Stimulated activated CD4-positive, alpha-beta T cell treated with anti-CD3 and anti-CD28 coated beads, Interleukin-4, amount 100 ng/mL, for 48 hours (primary cell): Measurements from ENCODE around the gene TRMT44.

Experiments used
- DNase-seq, 2 donors: peaks; one replicate each; pipeline ENCODE4 v3.0.0-alpha.2; 2020; ENCODE audit warnings: low read depth in 2 of 2

Gene TRMT44

DNA sequence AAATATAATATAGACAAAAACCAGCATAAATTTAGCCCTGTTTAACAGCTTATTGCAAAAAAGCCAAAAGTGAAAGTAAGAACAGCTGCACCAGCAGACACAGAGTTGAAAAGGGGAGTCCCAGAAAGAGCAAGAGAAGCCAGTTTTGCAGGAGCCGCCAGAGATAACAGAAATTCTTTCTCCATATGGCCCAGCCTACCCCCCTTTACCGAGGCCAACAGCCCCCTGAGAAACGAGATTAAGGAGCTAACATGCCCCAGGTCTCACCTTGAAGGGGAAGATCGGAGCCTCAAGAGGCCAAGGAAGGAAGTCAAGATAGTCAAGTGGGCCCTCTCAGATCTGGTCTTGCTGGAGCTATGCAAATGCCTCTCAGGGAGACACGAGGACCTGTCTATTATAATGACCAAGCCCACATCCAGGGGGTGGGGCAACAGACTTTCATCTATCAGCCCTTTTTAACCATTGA lies 4.9 kb upstream of the TRMT44 start:
- DNase-seq, result peak in 1 of 2 donors; percentile 30

DNA sequence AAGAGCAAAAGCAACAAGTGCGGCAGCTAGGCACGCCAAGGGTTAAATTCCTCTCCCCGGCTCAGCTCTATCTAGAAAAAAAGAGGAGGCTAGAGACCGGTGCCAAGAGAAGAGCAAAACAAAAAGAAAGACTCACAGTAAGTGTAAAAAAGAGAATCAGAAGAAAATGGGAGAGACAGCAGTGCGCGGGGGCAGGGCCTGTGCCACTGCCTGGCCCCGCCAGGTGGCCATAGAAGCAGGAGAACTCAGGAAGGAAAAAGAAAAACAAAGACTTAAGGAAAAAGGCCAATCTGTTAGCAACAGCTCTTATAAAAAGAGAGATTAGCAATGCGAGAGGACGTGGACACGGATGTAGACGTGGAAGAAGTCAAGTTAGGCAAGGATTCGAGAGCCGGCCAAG lies 3.3 kb upstream of the TRMT44 start:
- no peak for DNase-seq

DNA sequence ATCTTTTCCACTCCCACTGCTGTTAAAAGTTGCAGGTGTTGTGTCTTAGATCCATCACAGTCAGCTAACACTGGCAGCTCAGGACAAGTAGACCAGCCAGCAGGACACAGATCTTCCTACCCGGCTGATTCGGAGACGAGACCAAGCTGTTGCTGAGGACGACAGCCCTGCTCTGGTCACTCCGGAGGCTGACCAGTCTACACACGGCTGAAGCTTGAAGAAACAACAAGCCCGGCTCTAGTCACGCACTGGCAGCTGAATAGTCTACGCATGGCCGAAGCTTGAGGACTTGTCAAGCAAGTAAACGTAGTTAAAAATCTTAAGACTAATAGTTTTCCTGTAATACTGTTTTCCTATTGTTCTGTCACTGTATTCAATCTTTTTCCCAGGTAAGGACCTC lies 1.8 kb upstream of the TRMT44 start:
- DNase-seq, result no peak

DNA sequence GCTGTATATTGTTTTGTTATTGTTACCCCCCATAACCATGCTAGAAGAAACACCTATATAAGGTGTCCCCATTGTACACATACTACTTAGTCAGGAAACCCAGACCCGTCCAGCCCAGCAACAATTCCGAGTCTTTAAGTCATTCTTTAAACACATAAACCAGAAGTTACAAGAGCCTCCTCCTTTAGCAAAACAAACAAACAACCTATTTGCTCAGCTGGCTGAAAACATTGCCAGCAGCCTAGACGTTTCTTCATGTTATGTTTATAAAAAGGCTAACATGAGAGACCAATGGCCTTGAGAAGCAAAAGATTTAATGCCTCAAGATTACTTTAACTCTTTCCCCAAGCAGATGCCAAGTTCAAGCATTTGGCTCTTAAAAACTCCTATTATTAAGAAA lies 1.4 kb upstream of the TRMT44 start:
- no peak for DNase-seq

DNA sequence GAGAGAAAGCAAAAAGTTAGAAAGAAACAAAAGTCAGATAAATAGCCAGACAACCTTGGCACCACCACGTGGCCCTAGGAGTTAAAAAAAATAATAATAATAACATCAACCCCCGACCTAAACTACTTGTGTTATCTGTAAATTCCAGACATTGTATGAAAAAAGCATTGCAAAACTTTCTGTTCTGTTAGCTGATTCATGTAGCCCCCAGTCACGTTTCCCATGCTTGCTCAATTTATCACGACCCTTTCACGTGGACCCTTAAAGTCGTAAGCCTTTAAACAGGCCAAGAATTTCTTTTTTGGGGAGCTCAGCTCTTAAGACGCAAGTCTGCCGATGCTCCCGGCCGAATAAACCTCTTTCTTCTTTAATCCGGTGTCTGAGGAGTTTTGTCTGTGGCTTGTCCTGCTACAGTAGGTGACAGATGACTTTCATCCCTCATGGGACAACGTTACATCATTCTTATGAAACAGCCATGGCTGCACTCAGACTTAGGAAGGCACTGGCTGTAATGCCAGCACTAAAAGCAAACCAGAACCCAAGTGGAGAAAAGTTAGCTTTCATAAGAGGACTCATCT lies 574 bp upstream of the TRMT44 start:
- DNase-seq, result no peak

DNA sequence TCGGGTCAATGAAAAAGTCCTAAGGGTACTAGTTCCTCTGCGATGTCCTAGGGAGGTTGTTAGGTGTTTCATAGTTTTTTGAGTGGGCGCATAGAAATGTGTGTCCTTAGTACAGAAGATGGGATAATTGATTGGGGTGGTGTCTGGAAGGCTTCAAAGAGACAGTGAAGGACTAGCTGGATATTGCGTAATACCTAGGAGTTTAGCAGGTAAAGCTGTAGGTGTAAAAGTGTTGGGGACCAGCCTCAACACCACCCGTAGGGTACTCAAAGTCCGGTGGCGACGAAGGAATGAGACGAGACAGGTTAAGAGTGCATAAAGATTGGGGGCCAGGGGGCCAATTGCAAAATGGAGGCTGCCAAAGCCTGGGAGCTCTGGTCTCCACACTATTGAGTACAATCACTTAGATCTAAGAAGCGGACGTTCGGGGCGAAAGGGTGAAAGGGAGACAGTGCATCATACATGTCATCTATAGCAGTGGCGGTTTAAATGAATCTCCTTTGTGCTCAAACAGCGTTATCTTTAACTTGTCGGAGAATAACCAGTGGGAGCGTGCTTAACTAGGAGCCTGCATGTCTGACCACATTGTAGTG lies 1.0 kb downstream of the TRMT44 start:
- no peak for DNase-seq

DNA sequence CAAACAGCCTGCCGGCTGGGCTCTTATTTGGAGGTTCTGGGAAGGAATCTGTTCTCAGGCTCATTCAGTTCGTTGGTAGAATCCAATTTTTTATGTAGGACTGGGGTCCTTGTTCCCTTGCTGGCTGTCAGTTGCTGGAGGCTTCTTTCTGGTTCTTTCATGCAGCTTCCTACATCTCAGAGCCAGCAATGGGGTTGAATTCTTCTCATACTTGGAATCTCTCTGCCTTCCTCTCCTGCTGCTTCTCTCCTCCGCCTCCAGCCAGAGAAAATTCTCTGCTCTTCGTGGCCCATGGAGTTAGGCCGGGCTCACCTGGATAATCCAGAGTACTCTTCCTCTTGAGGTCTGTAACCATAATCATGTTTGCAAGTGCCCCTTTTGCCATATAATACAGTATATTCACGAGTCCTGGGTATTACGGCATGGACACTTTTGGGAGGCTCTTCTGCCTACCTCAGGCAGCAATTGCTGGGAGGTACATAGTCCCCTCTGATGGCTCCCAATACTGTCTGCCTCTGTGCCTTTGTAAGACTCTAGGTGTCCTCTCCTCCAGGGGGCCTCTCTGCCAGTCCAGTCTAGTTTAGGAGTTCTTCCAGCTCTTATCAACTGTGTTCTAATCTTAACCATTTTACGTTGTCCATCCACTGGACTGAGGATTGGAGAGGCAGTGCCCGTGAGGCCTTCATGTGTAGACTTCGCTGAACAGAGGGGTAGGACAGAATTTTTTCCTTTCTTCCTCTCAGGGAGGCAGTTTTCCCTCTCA lies 2.2 kb downstream of the TRMT44 start:
- no peak for DNase-seq

DNA sequence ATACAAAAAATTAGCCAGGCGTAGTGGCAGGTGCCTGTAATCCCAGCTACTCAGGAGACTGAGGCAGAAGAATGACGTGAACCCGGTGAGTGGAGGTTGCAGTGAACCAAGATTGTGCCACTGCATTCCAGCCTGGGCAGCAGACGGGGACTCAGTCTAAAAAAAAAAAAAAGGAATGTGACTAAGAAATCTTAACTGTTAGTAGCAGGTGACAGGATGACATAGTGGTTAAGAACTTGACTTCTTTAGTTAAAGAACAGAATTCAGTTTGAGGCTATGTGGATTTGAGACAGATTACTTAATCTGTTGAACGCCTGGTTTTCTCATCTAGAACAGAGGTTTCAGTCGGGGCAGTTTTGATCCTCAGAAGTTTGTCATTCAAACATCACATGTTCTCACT lies 3.2 kb downstream of the TRMT44 start:
- DNase-seq, result no peak

DNA sequence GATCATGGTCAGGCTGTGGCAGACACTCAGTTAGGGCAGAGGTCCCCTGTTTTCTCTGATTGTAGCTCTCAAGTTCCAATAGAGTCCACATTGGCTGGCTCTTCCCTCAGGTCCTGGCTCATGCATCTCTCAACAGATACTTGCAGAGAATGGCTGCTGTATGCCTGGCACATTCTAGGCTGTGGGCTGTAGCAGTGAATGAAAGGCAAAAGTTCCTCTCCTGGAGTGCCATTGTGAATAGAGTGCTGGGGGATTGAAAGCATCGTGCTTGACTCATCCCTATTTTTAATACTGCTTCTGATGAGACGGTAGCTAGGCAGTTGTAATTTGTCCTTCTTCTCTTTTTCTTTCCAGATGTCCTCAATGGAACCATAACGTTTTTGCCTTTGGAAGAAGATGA lies 5.5 kb downstream of the TRMT44 start:
- no peak for DNase-seq

DNA sequence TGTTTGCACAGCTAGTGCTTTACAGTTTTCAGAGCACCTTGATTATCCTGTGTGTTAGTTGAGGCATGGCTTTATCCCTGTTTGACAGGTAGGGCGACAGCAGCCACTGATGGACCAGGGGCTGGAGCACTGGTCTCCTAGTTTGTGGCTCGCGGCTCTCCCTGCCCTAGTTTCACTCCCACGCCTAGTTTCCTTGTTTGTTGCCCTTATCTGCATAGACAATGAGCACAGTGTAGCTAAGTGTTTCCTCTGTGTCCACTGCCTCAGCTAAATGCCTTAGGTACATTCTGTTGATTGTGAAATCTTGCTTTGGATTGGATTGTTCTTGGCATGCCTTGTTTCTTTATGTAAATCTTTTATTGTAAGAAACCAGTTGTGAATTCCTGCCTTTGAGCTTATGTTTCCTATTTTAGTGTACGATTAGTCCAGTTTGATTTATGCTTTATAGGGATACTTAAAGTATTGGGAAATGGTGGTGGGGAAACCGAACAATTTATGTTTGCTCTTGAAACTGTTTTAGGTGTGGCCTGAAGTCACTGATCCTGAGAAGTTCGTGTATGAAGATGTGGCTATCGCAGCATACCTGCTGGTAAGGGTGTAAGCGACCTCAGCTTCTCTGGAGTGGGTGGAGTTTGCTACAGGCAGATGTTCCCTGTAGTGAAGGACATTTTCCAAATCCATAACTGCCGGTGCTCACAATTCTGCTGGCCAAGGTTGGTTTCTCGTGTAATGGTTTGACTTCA lies 11.0 kb downstream of the TRMT44 start:
- DNase-seq, result no peak

DNA sequence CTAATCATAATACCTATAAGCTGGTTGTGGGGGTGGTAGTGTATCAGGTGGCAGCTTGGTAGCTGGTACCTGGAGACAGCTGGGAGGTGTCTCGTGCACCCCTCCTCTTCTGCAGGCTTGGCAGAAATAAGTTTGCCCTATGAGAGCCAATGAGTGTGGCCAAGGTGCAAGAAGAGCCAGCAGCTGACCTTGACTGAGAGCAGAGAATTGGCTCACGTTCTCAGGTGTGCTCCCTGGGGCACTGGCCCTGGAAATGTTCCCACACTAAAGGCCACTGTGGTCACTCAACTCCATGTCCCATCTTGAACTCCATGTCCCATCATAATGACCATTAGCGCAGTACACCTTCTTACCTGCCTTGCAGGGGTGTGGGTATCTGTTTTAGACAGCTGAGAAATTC lies 13.4 kb downstream of the TRMT44 start:
- no peak for DNase-seq

DNA sequence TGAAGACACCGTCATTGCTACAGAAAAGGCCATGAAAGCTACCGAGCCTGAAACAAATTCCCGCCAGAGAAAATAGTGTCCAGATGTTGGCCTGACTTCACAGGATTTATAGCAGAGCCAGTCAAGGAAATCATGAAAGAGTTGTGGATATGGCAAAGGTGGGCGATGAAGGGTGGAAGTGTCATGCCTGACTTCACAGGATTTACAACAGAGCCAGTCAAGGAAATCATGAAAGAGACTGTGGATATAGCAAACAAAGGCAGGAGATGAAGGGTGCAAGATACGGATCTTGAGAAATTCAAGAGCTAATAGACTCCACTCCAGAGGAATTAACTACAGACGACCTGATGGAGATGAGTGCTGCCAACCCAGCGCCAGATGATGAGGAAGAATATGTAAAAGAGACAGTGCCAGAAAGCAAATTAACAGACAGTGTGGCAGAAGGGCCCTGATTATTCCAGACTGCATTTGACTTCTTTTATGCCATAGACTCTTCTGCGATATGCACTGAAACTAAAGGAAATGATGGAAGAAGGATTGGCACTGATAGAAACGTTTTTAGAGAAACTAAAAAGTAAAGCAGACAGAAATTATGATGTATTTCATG lies 17.2 kb downstream of the TRMT44 start:
- DNase-seq, result no peak

DNA sequence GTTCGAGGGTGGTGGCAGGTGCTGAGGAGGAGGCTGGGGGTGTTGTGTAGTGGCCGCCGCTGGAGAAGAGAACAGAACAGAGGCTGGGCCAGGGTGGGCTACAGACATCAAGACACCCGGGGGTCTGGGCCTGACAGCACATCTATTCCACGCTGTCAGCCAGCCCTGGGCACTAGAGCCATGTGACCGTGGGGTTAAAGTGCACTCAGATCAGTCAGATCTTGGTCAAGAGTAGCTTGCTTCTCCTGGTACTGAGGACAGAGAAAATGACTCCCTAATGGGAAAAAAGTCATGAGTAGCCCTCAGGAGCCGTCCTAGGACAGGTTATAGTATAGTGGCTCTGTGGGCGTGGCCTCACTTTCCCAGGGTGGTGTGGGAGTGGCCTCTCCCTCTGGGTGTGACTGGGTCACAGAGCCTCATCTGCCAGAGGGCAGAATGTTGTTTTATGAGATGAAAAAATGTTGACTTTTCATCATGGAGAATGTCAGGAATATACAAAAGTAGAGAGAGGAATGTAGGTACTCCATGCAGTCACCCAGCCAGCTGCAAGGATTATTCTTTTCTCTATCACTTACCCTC lies 19.4 kb downstream of the TRMT44 start:
- DNase-seq, result no peak

DNA sequence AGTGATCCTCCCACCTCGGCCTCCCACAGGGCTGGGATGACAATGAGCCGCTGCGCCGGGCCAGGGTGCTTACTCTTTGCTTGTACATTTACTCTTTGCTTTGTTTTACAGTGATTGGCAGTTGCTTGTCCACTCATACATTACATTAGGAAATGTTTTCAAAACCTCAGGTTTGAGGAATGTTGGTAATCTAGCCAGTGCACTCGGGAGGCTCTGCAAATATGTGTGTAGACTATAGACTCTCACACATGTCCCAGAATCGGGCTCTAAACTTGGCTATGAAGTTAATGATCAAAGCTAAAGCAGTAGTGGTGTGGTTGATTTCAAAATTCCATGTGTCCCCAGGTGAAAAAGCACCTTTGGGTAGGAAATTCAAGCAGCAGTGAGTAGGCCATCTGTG lies 20.5 kb downstream of the TRMT44 start:
- DNase-seq, result no peak

DNA sequence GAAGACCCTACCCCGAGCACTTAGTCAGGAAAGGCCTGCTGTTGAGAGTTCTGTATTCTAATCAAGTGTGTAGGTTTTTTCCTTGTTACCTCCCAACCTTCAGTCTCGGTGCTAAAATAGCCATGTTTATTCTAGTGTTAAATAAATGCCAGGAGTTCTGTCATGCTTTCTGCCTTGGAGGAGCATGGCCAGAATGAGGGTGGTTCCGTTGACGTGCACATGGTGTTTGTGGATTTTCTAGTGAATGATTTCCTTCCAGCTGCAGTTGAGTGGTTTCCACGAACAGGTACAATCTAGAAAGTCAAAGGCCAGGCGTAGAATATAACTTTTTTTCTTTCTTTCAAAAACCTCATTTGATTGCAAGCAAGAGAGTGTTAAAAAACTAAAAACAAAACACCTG lies 21.0 kb downstream of the TRMT44 start:
- no peak for DNase-seq

DNA sequence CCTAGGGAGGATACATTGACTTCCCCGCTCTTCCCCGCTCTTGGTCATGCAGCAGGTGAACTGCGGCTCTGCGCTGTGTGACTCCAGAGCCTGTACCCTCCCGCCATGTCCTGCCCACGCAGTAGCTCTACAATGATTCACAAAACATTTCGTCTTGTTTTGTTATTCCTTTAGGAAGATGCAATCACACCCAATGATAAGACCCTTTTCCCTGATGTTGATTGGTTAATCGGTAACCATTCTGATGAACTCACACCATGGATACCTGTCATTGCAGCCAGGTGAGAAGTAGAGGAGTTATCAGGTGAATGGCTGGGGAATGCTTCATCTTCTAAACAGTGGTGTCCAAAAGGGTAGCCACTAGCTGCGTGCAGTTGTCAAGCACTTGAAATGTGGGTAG lies 23.2 kb downstream of the TRMT44 start:
- DNase-seq, result no peak

DNA sequence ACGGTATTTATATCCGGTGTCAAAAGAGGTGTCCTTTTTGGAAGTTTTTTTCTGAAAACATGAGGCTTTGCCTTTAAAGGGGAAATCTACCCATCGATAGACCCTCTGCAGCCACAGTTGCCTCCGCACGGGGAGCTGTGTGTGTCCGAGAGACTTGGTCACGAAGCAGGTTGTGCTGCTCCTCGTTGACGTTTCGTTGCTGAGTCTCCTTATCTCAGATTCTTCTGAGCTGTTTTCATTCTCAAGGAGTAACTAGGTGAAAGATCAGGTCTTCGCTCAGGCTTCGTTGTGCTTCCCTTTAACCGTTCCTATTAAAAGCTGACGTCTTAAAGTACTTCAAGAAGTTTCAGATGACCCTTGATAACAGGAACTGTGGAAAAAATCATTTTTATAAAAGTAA lies 23.8 kb downstream of the TRMT44 start:
- no peak for DNase-seq

DNA sequence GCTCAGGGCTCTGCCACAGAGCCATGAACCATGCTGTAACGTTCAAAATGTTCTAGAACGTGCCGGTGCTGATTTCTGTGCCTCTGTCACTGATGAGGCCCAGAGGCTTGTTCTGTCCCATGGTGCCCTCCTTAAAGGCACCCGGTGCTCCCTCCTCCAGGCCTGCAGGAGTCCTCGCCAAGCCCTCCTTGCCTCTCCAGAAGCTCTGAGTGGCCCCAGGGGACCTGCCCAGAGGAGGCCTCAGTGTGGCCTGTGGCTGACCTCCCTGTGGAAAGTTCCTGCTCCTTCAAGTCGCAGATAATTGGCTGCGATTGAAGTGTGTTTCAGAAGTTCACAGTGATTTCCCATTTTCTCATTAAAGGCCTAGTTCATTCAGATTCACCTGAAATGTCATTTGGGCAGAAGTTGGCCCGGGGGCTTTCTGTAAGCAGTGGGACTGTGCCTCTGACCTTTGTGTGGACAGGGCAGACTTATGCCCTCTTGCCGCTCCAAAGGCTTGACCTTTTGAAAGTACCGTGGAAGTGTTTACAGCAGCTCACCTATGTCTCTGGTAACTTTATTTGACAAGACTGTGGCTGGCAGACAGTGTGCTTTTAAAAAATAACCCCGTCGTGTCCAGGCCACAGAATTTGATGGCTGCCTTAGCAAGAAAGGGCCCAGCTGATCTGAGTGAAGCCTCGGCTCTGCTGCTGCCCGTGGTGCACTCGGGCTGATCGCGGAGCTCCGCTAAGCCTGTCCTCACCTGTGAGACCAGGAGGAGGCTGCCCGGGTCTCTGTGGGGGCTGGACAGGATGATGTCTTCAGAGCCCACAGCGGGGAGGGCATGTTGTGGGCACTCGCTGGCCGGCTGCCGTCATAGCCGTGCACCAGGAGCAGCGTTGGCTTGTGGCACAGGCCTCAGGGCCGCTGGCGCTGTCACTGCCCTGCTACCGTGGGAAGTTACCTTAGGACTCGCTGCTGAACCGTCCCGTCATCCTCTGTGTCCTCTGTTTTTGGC lies 25.3 kb downstream of the TRMT44 start:
- no peak for DNase-seq

DNA sequence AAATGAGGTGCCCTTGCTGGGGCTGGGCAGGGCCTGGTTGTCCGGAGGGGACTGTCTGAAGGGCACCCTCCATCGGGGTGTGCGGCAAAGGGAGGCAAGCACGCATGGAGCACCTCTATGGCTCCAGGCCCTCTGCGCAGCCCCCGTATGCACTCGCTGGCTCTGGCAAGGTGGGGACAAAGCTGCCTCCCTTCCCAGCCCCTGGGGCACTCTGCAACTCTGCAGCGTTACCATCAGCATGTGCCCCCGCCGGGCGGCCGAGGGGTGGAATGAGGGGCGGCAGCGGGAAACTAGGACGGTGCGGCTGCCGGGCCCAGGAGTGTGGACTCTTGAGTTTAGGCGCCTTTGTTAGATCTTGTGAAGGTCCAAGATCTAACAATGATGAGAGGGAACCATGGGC lies 26.4 kb downstream of the TRMT44 start:
- DNase-seq, result no peak

DNA sequence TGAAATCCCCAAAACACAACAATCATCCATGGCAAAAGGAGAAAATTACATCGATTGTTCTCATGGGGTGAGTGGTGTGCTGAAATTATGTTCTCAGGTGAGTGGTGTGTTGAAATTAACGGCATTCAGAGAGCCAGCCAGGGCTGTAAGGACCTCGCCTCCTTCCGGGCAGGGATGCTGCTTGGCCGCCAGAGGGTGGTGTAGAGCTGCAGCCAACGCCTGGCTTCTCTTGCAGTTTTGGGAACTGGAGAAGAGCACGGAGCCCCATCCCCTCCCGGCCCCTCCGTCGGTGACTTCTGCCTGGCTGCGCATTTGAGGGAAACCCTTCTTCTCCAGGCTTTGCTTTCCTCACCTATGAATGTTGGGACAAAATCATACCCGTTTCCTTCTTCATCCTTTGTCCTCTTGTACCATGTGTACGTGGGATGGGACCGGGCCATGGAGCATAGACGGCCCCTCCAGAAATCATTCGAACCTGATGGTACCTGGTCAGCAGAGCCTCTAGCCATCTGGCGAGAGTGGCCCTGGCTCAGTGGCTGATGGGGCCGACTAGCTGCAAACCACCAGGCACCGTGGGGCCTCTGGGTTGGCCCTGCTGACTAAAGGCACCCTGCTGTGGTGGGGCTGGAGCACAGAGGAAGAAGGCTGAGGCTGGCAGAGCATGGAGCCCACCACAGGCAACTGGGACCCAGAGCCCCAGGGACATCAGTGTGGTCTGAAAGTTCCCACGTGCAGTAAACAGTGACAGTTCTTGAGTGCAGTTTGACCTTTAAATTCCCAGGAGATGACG lies 28.4 kb downstream of the TRMT44 start:
- DNase-seq, result peak; percentile 40 to 52
